ENCODE results near the gene RTN4R.

Gene RTN4R

DNA sequence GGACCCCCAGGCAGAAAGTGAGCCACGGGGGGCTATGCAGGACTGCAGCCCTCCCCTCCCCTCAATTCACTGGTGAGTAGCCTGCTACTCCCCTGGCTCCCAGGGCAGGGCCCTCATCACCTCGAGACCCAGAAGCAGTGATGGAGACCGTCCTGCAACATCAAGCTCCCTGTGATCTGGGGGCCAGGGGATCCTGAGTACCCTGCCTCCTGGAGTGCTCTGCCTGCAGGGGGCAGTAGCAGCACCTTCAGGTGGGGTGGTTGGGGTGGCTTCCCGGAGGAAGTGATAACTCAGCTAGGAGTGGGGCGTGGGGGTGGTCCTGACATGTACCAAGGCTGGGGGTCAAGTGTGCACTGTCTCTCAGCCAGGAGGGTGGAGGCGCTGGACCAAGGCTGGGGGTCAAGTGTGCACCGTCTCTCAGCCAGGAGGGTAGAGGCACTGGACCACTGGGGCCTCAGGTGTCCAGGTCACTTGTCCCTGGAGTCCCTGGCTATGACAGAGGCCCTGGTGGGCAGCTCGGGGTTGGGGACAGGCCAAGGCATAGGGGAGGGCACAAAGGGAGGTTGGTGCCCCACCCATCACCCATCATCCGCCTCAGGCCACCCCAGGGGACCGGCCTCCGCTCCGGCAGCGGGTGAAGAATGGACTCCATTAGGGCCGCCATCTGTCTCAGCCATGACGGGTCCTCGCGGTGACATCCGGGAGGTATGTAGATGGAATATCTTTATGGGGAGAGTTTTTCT lies 9.4 kb downstream of the RTN4R start:
- TF ChIP-seq FOXA1 (IDR thresholded peaks at IDR 0.05): no peak
- ChIA-PET CTCF (interaction anchor here (0.6 to 1.8 kb wide), 7 partner anchors 11 to 235 kb away, joined by 3 to 10 read pairs (median 5); no protein-coding TSS in a partner anchor), POLR2A (interaction anchor here (1.2 kb wide), 1 partner anchor 20 kb away, joined by 3 read pairs; no protein-coding TSS in a partner anchor)
- peak; percentile 66 for DNase-seq (ENCODE audit: extremely low spot score)

- TF ChIP-seq ELF4 (IDR thresholded peaks at IDR 0.05) (no peak), SUZ12 (IDR thresholded peaks at IDR 0.05) (no peak), TARDBP (IDR thresholded peaks at IDR 0.05) (no peak), FOXM1 (IDR thresholded peaks at IDR 0.05; ENCODE audit: borderline replicate concordance) (no peak), LEF1 (IDR thresholded peaks at IDR 0.05; ENCODE audit: borderline replicate concordance) (no peak), ARNT (IDR thresholded peaks at IDR 0.05) (no peak), ZNF384 (IDR thresholded peaks at IDR 0.05) (no peak), CTBP1 (IDR thresholded peaks at IDR 0.05; ENCODE audit: borderline replicate concordance) (no peak), HDGF (IDR thresholded peaks at IDR 0.05; ENCODE audit: borderline replicate concordance) (no peak), BHLHE40 (IDR thresholded peaks at IDR 0.05; ENCODE audit: borderline replicate concordance) (no peak), L3MBTL2 (conservative IDR thresholded peaks at IDR 0.05) (no peak), FOXA1 (IDR thresholded peaks at IDR 0.05) (no peak), SP1 (IDR thresholded peaks at IDR 0.05) (no peak)
- TF ChIP-seq, protein P1, sequence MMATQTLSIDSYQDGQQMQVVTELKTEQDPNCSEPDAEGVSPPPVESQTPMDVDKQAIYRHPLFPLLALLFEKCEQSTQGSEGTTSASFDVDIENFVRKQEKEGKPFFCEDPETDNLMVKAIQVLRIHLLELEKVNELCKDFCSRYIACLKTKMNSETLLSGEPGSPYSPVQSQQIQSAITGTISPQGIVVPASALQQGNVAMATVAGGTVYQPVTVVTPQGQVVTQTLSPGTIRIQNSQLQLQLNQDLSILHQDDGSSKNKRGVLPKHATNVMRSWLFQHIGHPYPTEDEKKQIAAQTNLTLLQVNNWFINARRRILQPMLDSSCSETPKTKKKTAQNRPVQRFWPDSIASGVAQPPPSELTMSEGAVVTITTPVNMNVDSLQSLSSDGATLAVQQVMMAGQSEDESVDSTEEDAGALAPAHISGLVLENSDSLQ (IDR thresholded peaks at IDR 0.05): no peak
- ChIA-PET CTCF (interaction anchor here (0.5 to 1.8 kb wide), 9 partner anchors 10 to 256 kb away, joined by 3 to 10 read pairs (median 4); no protein-coding TSS in a partner anchor), POLR2A (interaction anchor here (1.2 kb wide), 1 partner anchor 19 kb away, joined by 3 read pairs; no protein-coding TSS in a partner anchor)
- DNase-seq (ENCODE audit: extremely low spot score): no peak
Observed at GRCh38 chr22:20258021-20258299, 10.2 kb downstream of the RTN4R start.

DNA sequence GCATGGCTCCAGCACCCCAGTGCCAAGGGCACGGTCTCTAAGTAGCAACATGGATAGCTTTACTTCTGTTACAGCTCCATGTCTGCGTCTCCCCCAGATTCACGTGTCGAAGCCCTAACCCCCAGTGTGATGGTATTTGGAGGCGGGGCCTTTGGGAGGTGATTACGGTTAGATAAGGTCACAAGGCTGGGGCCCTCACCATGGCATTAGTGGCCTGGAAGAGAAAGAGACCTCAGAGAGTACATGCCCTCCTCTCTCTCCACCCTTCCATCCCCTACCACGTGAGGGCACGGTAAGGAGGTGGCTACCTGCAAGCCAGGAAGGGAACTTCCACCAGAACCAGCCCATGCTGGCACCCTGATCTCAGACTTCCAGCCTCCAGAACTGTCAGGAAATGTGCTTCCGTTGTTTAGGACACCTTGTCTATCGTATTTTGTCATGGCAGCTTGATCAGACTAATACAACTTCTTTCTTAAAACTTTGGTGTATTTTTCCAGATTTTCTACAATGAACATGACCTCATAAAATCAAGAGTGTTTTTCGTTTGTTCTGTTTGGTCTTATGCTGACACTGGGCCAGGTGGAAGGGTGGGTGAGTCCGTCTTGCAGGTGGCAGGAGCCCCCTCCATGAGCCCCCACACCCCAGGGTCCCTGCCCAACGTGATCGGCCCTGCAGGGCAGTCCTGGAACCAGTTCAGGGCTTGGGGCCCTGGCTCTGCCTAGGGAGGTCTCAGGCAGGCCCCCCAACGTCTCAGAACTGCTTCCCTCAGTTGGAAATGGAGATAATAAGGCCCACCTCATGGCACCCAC lies 10.7 kb downstream of the RTN4R start:
- ChIA-PET POLR2A (interaction anchor here (1.2 kb wide), 1 partner anchor 18 kb away, joined by 3 read pairs; no protein-coding TSS in a partner anchor), CTCF (interaction anchor here (0.5 to 1.8 kb wide), 6 partner anchors 10 to 257 kb away, joined by 3 to 10 read pairs (median 4); no protein-coding TSS in a partner anchor)
- TF ChIP-seq ELF4 (IDR thresholded peaks at IDR 0.05): no peak
- TF ChIP-seq SUZ12 (IDR thresholded peaks at IDR 0.05): no peak
- TF ChIP-seq ZNF384 (IDR thresholded peaks at IDR 0.05): no peak
- no peak for TF ChIP-seq FOXK2 (IDR thresholded peaks at IDR 0.05)
- no peak for TF ChIP-seq L3MBTL2 (conservative IDR thresholded peaks at IDR 0.05)
- no peak for TF ChIP-seq CTBP1 (IDR thresholded peaks at IDR 0.05; ENCODE audit: borderline replicate concordance)
- TF ChIP-seq ARNT (IDR thresholded peaks at IDR 0.05): no peak
- no peak for TF ChIP-seq TARDBP (IDR thresholded peaks at IDR 0.05)
- TF ChIP-seq BHLHE40 (IDR thresholded peaks at IDR 0.05; ENCODE audit: borderline replicate concordance): no peak
- TF ChIP-seq NFRKB (IDR thresholded peaks at IDR 0.05): no peak
- TF ChIP-seq, protein P1 (IDR thresholded peaks at IDR 0.05): no peak
- TF ChIP-seq LEF1 (IDR thresholded peaks at IDR 0.05; ENCODE audit: borderline replicate concordance): no peak
- no peak for TF ChIP-seq FOXA1 (IDR thresholded peaks at IDR 0.05)
- no peak for TF ChIP-seq HDGF (IDR thresholded peaks at IDR 0.05; ENCODE audit: borderline replicate concordance)
- no peak for TF ChIP-seq FOXM1 (IDR thresholded peaks at IDR 0.05; ENCODE audit: borderline replicate concordance)
- TF ChIP-seq SP1 (IDR thresholded peaks at IDR 0.05): no peak
- no peak for DNase-seq (ENCODE audit: extremely low spot score)

DNA sequence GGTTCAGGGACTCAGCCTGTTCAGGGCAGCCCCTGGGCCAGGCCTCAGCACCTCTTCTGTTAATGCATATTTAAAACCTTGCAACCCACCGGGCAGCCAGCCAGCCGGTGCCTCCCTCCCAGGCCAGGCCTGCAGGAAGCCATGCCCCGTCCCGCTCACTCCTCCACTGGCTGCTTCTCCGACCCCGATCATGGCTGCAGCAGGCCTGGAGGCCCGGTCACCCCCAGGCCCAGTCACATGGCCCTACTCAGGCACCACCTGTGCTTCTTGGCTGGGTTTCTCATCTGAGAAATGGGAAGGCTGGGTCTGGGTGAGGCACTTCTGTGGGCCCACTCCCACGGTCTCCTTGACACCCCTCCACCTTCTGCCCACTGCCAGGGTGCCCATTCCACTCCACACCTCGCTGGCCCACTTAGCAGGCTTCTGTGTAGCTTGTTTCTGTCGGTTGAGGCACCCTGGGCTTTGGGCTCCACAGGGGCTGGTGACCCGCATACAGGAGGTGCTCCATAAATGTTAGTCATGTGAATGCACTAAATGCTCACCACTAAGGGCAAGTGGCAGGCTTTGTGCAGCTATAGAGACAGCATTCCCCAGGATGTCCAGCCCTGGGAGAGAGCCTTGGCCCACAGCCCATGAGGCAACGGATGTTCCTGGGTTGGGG lies 11.4 kb downstream of the RTN4R start:
- CTCF ChIA-PET: no interaction called here
- TF ChIP-seq SUZ12 (IDR thresholded peaks at IDR 0.05): no peak
- no peak for TF ChIP-seq FOXK2 (IDR thresholded peaks at IDR 0.05)
- TF ChIP-seq SP1 (IDR thresholded peaks at IDR 0.05): no peak
- TF ChIP-seq LEF1 (IDR thresholded peaks at IDR 0.05; ENCODE audit: borderline replicate concordance): no peak
- no peak for TF ChIP-seq NFRKB (IDR thresholded peaks at IDR 0.05)
- no peak for TF ChIP-seq FOXM1 (IDR thresholded peaks at IDR 0.05; ENCODE audit: borderline replicate concordance)
- TF ChIP-seq FOXA1 (IDR thresholded peaks at IDR 0.05): no peak
- TF ChIP-seq TARDBP (IDR thresholded peaks at IDR 0.05): no peak
- no peak for TF ChIP-seq ZNF384 (IDR thresholded peaks at IDR 0.05)
- TF ChIP-seq ARNT (IDR thresholded peaks at IDR 0.05): no peak
- TF ChIP-seq BHLHE40 (IDR thresholded peaks at IDR 0.05; ENCODE audit: borderline replicate concordance): no peak
- no peak for TF ChIP-seq HDGF (IDR thresholded peaks at IDR 0.05; ENCODE audit: borderline replicate concordance)
- TF ChIP-seq, protein P1 (IDR thresholded peaks at IDR 0.05): no peak
- no peak for TF ChIP-seq ELF4 (IDR thresholded peaks at IDR 0.05)
- no peak for TF ChIP-seq L3MBTL2 (conservative IDR thresholded peaks at IDR 0.05)
- TF ChIP-seq CTBP1 (IDR thresholded peaks at IDR 0.05; ENCODE audit: borderline replicate concordance): no peak
- no peak for DNase-seq (ENCODE audit: extremely low spot score)
- POLR2A ChIA-PET: no interaction called here

GRCh38 chr22:20256027-20256426 lies 12.1 kb downstream of the RTN4R start:
- CTCF ChIA-PET: no interaction called here
- TF ChIP-seq TARDBP (IDR thresholded peaks at IDR 0.05): no peak
- no peak for TF ChIP-seq LEF1 (IDR thresholded peaks at IDR 0.05; ENCODE audit: borderline replicate concordance)
- no peak for TF ChIP-seq SP1 (IDR thresholded peaks at IDR 0.05)
- TF ChIP-seq CTBP1 (IDR thresholded peaks at IDR 0.05; ENCODE audit: borderline replicate concordance): no peak
- no peak for TF ChIP-seq ARNT (IDR thresholded peaks at IDR 0.05)
- no peak for TF ChIP-seq FOXK2 (IDR thresholded peaks at IDR 0.05)
- no peak for TF ChIP-seq SUZ12 (IDR thresholded peaks at IDR 0.05)
- no peak for TF ChIP-seq HDGF (IDR thresholded peaks at IDR 0.05; ENCODE audit: borderline replicate concordance)
- TF ChIP-seq FOXA1 (IDR thresholded peaks at IDR 0.05): no peak
- DNase-seq (ENCODE audit: extremely low spot score): no peak
- POLR2A ChIA-PET: interaction anchor here (1.1 kb wide), 1 partner anchor 14 kb away, joined by 3 read pairs; no protein-coding TSS in a partner anchor

Measured in HEK293T (cell line).